C4-2B (cell line): ENCODE data around the gene FCER2.

ENCODE experiments used
- H3K27ac ChIP-seq: fragments of 450-650 bp; 2 replicates; pipeline ENCODE4 v1.5.1; 2017
- ZFX ChIP-seq: fragments of 450-650 bp; IDR thresholded peaks from 2 replicates; pipeline ENCODE4 v1.6.1; 2017
- TF ChIP-seq, protein P1 (sequence below): fragments of 450-650 bp; conservative IDR thresholded peaks from 2 replicates; pipeline ENCODE4 v1.5.1; 2017; ENCODE audit warnings: mild to moderate bottlenecking

FCER2 gene

DNA sequence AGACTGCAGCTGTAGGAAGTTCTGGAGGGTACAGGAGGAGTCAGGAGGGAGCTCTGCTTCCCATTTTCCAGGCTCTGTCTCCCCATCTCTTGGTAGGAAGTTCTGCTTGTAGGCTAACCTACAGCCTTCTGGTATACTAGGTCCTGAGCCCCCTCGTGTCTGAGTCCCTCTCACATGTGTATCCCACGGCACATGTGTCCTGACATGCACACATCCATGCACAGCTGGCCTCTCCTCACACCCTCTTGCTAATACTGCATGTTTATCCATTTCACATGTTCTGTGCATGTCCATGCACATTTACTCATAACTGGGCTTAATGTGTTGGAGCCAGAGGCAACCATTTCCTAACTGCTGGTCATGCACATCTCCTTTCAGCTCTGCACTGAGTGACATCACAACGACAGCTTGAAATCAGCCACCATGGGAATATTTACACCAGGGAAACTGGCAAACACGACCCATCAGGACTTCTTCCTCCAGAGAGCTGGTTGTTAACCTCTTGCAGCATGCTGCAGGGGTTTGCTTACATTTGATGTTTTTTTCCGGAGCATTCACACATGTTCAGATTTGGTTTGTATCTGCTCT lies 42.4 kb upstream of the FCER2 start:
- no peak for TF ChIP-seq ZFX
- TF ChIP-seq, protein P1, sequence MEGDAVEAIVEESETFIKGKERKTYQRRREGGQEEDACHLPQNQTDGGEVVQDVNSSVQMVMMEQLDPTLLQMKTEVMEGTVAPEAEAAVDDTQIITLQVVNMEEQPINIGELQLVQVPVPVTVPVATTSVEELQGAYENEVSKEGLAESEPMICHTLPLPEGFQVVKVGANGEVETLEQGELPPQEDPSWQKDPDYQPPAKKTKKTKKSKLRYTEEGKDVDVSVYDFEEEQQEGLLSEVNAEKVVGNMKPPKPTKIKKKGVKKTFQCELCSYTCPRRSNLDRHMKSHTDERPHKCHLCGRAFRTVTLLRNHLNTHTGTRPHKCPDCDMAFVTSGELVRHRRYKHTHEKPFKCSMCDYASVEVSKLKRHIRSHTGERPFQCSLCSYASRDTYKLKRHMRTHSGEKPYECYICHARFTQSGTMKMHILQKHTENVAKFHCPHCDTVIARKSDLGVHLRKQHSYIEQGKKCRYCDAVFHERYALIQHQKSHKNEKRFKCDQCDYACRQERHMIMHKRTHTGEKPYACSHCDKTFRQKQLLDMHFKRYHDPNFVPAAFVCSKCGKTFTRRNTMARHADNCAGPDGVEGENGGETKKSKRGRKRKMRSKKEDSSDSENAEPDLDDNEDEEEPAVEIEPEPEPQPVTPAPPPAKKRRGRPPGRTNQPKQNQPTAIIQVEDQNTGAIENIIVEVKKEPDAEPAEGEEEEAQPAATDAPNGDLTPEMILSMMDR: no peak
- H3K27ac ChIP-seq: no peak overlapping the region

DNA sequence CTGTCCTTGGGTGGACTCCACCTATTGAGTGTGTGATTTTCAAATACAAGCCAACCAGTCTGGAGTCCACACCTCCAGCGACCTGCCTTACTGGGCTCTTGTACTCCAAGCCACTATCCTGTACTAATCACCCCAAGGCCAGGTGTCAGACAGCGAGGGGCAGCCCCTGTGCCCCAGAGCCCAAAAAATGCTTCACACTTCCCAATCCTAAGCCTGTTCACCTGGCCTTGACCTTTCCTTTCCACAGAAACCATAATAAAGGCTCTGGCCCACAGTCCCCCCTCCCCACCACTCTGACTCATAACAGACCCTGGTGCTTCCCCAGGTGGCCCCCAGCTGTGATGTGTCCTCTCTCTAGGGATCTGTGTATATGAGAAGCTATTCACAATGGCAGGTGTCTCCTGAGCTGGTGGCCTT lies 41.5 kb upstream of the FCER2 start:
- H3K27ac ChIP-seq: no peak overlapping the region
- TF ChIP-seq, protein P1: no peak
- TF ChIP-seq ZFX: no peak

DNA sequence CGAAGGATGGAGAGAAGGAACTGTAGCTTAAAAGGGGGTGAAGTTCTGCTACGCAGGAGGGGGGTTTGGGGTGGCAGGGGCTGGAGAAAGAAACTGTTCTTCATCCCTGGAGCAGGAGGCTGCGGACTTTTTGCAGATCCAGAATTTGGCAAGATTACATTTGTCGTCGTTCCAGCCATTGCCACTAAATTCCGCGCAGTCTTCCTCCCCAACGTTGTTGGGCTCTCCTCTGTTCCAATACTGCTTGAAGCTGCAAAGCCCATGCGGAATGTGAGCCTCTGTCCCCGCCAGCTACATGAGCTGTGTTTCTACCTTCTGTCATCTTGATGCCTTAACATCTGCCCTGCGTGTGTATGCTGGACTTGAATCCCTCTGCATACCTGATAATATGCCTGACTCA lies 41.1 kb upstream of the FCER2 start:
- no peak overlapping the region for H3K27ac ChIP-seq
- TF ChIP-seq ZFX: no peak
- TF ChIP-seq, protein P1: no peak

DNA sequence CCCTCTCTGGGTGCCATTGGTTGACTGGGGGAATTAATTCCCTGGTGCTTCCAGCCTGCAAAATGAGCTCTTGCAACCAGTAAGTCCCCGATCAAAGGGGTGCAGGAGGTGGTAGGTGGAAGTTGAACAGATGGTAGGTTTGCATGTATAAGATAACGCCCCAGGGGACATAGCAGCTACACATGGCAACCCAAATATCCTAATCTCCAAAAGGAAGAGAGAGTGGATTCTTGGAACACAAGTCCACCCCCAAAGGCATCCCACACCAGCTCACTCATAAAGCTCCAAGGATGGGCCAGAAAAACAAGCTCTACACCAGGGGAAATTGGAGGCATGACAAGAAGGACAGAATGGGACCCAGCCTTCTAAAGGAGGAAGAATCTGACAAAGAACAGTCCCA lies 40.6 kb upstream of the FCER2 start:
- TF ChIP-seq, protein P1: no peak
- no peak for TF ChIP-seq ZFX
- H3K27ac ChIP-seq: no peak overlapping the region

DNA sequence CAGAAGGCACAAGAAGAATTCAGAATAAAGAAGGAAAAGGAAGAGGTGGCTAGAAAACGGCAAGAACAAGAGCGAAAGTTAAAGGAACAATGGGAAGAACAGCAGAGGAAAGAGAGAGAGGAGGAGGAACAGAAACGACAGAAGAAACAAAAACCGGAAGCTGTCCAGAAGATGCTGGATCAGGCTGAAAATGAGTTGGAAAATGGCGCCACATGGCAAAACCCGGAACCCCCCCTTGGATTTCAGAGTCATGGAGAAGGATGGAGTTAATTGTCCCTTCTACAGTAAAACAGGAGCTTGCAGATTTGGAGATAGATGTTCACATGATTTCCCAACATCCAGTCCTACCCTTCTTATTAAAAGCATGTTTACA lies 38.7 kb upstream of the FCER2 start:
- TF ChIP-seq ZFX: no peak
- TF ChIP-seq, protein P1: no peak

DNA sequence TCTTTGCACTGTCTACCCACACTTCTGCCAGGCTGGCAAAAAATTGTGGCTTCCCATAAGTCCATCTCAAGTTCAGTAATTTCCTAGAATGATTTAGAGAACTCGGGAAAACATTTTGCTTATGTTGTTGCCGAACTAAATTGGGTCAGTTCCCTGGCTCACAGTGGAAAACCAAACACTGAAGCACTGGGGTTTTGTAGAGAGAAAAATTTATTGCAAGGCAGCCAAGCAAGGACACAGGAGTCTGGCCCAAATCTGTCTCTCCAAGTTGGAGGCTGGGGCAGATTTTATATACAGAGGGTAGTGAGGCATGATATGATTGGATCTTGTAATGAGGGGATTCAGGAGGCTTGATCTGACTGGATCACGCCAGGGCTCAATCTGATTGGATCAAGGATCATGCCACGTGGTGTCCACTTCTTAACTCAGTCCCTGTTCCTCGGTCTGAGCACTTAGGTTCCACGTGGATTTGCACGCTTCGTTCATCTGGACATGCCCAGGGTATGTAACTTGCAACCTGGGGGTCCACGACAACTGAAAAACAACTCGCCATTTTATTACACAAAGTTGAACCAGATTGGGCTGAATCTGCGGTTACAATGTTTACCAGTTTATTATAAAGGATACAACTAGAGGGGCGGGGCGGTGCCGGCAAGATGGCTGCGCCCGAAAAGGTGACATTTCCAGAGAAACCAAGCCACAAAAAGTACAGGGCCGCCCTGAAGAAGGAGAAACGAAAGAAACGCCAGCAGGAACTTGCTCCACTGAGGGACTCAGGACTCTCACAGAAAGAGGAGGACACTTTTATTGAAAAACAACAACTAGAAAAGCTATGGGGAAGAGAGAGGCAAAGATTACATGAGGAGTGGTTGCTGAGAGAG lies 38.1 kb upstream of the FCER2 start:
- no peak for TF ChIP-seq ZFX
- TF ChIP-seq, protein P1: no peak
- H3K27ac ChIP-seq: no peak overlapping the region

More for the DNA sequence above, 38.7 kb upstream of the FCER2 start:
- no peak overlapping the region for H3K27ac ChIP-seq

DNA sequence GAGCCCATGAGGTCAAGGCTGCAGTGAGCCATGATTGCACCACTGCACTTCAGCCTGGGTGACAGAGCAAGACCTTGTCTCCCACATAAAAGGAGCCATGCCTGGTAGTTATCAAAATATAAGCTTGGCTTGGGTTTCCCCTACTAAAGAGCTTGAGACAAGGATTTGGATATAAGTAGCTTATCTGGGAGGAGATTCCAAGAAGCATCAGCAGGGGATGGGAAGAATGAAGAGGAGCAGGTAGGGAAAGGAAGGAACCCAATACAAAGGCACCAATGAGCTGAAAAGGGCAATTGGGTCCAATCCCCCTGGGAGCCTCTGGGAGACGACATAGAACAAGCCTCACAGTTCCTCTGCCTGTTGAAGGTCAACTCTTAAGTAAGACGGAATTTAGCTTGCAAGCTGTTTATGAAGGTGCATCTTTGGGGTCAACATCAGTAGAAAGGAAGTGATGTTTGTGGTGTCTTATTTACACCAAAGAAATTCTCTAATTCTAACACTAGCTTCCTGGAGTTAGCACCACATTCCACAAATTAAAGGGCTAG lies 37.4 kb upstream of the FCER2 start:
- no peak for TF ChIP-seq ZFX
- TF ChIP-seq, protein P1: no peak
- H3K27ac ChIP-seq: no peak overlapping the region
